Bronchial epithelial cell (primary cell): Measurements from ENCODE around the gene UVRAG. TPM values are rescaled to one million over a fixed set of nuclear protein-coding genes. Genes with fewer than 3 reads are reported as not detected.
A peak's percentile ranks its signal among the peaks of the same experiment; 100 is the strongest.

Experiments
- DNase-seq: peaks from one replicate; pipeline ENCODE4 v3.0.0-alpha.2; 2010; ENCODE audit warnings: low read depth
- FAIRE-seq: peaks from 2 replicates; lab custom pipeline; 2011; peaks lifted over from hg19 to GRCh38; lab: Jason Lieb, UNC
- H3K27me3 ChIP-seq: 2 replicates; pipeline ENCODE4 v1.5.1; 2011; ENCODE audit warnings: low read length; ENCODE audit not compliant: control insufficient read depth, insufficient read depth
- H3K36me3 ChIP-seq: 2 replicates; pipeline ENCODE4 v1.5.1; 2011; ENCODE audit warnings: low read length; ENCODE audit not compliant: control insufficient read depth, insufficient read depth
- H3K4me3 ChIP-seq: 2 replicates; pipeline ENCODE4 v1.5.1; 2011; ENCODE audit warnings: mild to moderate bottlenecking, low read depth, low read length, control low read depth
- total RNA-seq: library from RNA; depleted of rRNA; stranded (reverse); fragments of >200 nt; gene quantifications from 2 replicates; pipeline ENCODE4 v1.2.1, GENCODE V29; 2014
- TF ChIP-seq, protein P1 (sequence below): IDR thresholded peaks from 2 replicates; pipeline ENCODE4 v1.5.1; 2011; ENCODE audit warnings: mild to moderate bottlenecking, moderate library complexity, low read length, control low read depth, inconsistent platforms; ENCODE audit not compliant: insufficient read depth, severe bottlenecking

The UVRAG gene
- total RNA-seq, 1 donor from 2014 or later = 11.1 TPM

DNA sequence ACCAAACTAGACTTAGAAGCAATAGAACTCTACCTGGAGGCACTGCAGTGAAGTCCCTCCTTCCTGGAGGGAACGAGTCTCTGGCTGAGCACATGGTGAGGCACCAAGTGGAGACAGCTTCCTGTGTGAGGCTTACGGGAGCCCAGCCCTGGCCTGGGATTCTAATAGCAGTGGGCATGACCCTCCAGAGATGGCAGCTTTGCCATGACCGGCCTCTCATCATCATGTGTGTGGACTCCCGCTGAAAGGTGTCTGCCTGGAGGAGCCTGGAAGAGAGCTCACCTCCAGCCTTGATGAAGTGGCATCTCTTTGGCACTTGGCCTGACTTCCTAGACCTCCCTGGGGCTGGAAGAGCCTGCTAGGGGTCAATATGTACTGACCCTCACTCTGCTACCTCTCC, 38.5 kb upstream of the UVRAG start:
- H3K36me3 ChIP-seq = no peaks in the 10 kb centered on the region
- H3K4me3 ChIP-seq = no peak overlapping the region
- FAIRE-seq (no peak), DNase-seq (no peak)
- TF ChIP-seq, protein P1, sequence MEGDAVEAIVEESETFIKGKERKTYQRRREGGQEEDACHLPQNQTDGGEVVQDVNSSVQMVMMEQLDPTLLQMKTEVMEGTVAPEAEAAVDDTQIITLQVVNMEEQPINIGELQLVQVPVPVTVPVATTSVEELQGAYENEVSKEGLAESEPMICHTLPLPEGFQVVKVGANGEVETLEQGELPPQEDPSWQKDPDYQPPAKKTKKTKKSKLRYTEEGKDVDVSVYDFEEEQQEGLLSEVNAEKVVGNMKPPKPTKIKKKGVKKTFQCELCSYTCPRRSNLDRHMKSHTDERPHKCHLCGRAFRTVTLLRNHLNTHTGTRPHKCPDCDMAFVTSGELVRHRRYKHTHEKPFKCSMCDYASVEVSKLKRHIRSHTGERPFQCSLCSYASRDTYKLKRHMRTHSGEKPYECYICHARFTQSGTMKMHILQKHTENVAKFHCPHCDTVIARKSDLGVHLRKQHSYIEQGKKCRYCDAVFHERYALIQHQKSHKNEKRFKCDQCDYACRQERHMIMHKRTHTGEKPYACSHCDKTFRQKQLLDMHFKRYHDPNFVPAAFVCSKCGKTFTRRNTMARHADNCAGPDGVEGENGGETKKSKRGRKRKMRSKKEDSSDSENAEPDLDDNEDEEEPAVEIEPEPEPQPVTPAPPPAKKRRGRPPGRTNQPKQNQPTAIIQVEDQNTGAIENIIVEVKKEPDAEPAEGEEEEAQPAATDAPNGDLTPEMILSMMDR = no peak
- no peaks in the 10 kb centered on the region for H3K27me3 ChIP-seq

DNA sequence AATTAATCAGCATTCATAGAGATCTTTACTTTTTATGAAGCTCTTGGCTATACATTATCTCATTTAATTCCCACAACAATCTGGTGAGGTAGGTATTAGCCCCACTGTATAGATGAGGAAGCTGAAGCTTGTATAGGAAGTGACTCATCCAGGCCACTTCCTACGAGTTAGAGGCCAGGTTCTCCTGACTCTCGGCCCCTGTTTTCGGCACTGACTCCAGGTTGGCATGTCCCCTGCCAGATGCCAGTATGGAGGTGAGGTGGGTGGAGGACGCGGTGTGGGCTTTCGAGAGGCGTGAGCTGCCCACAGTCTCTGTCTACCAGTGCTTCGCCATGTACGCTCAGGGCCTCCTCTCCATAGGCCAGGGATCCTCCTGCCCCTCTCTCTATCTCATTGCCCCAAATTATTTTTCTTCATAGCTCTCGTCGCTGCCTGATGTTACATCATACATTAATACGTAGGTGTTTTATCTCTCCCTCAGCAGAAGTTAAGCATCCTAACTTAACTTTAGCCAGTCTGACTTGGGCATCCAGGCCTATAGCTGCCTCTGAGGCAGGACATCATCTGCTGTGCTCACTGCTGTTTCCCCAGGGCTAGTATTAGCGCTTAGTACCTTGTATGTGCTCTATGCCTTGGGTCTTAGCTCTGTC, 37.4 kb upstream of the UVRAG start:
- no peaks in the 10 kb centered on the region for H3K27me3 ChIP-seq
- H3K36me3 ChIP-seq = no peaks in the 10 kb centered on the region
- DNase-seq (peak; percentile 47), FAIRE-seq (no peak)
- TF ChIP-seq, protein P1 = no peak
- no peak overlapping the region for H3K4me3 ChIP-seq

DNA sequence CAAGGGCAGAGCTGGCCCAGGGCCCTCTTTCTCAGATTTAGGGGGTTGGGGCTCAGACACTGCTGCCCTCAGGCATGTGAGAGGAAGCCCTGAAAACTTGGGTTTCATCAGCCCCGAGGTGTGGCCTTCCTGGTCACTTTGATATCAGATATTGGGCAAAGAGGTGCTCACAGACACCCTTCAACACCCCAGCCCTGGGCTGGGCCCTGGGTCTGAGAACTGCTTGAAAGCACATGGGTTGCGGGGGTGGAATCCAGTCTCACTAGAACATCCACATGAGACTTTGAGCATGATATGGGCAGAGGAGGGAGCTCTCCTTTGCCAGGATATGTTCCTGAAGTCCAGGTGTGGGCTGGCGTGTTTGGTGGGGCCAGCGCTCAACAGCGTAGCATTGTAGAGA, 36.0 kb upstream of the UVRAG start:
- Histone ChIP-seq H3K36me3 (no peaks in the 10 kb centered on the region), H3K4me3 (no peak overlapping the region), H3K27me3 (no peaks in the 10 kb centered on the region)
- no peak for FAIRE-seq
- TF ChIP-seq, protein P1 = no peak
- no peak for DNase-seq

DNA sequence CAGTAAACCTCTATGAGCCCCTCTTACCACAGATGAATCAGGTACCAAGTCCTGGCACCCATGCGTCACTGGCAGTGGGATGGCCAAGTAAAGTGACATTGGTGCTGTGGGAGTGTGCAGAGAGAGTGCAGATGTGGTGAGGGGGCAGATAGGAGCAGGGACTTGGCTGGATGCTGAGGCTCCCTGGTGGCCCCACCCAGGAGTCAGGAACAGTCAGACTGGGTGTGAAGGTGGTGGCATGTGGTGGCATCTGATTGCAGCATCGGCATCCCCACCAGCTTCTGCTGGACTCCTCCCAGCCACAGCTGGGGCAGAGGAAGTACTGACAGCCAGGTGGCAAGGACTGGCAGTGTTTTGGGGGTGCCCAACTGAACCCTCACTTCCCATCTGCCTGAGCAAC, 35.0 kb upstream of the UVRAG start:
- no peaks in the 10 kb centered on the region for H3K27me3 ChIP-seq
- H3K4me3 ChIP-seq = no peak overlapping the region
- TF ChIP-seq, protein P1 = no peak
- peaks cover 2% of the 10 kb centered on the region for H3K36me3 ChIP-seq
- FAIRE-seq = no peak
- no peak for DNase-seq

DNA sequence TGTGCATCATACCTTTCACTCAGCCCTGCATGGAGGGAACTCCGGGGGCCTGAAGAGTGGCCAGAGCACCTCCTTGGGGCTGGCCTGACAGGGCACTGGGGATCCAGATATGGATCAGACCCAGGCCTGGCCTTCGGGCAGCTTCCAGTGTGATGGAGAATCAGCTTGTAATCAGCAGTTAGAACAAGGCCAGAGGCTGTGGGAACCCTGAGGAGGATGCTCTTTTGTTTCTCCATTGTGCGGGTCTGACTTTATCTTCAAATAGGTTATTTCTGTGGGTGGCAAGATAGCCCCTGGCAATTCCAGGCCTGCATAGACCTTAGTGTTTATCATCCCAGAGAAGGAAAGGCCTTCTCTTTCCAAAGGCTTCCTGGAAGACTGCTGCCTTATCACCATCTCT, 34.1 kb upstream of the UVRAG start:
- no peak for DNase-seq
- TF ChIP-seq, protein P1 = no peak
- Histone ChIP-seq H3K4me3 (no peak overlapping the region), H3K27me3 (no peaks in the 10 kb centered on the region), H3K36me3 (peaks cover 2% of the 10 kb centered on the region)
- FAIRE-seq = no peak

DNA sequence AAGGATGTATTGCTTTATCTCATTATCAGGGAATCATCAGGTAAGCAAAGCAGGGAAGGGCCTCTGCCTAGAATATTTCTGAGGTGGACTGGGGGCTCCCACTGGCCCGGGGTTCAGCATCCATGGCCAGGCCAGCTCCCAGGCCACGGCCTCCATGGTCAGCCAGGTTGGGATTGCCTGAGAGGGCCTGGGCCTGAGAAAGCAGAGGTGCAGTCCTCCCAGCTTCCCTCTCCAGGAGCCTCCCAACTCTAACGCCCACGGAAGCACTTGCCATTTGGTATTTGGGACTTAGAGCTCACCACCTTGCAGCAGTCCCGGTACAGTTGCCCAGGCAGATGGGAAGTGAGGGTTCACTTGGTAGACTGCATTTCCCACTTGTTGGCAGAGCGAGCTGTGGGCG, 33.7 kb upstream of the UVRAG start:
- TF ChIP-seq, protein P1 = no peak
- no peak overlapping the region for H3K4me3 ChIP-seq
- DNase-seq (no peak), FAIRE-seq (no peak)
- H3K27me3 ChIP-seq = no peaks in the 10 kb centered on the region
- H3K36me3 ChIP-seq = peaks cover 2% of the 10 kb centered on the region
